Measurements from ENCODE around the gene STARD13.

Gene STARD13

GRCh38 chr13:33186861-33187291 lies 98.7 kb downstream of the STARD13 start:
- H3K27ac ChIP-seq (replicated peaks), result no peak overlapping the region
- no peak overlapping the region for H3K4me3 ChIP-seq (replicated peaks; ENCODE audit: insufficient read depth, low read length)
- TF ChIP-seq REST (IDR thresholded peaks at IDR 0.05; ENCODE audit: insufficient replicate concordance, low read depth) (no peak), GABPA (IDR thresholded peaks at IDR 0.05; ENCODE audit: low read depth) (0 out of 2 replicates have a peak, but pooled peaks have one; percentile 27), POLR2AphosphoS5 (IDR thresholded peaks at IDR 0.05; ENCODE audit: low read depth) (no peak), CTCF (IDR thresholded peaks at IDR 0.05; ENCODE audit: insufficient read depth, low read length) (no peak), SPI1 (IDR thresholded peaks at IDR 0.05; ENCODE audit: borderline replicate concordance, low read depth) (0 out of 2 replicates have a peak, but pooled peaks have one; percentile 33)
- peak; percentile 14 to 15 for DNase-seq (ENCODE audit: low read depth in 1 of 2, low spot score in 1 of 2)
- no peaks in the 10 kb centered on the region for H3K27me3 ChIP-seq (ENCODE audit: insufficient read depth, poor library complexity, severe bottlenecking)

- no peak for DNase-seq (ENCODE audit: low read depth in 1 of 2, low spot score in 1 of 2)
- Histone ChIP-seq H3K27me3 (ENCODE audit: insufficient read depth, poor library complexity, severe bottlenecking) (no peaks in the 10 kb centered on the region), H3K27ac (replicated peaks) (no peak overlapping the region), H3K4me3 (replicated peaks; ENCODE audit: insufficient read depth, low read length) (no peak overlapping the region)
- TF ChIP-seq REST (IDR thresholded peaks at IDR 0.05; ENCODE audit: insufficient replicate concordance, low read depth) (no peak), GABPA (IDR thresholded peaks at IDR 0.05; ENCODE audit: low read depth) (no peak), CTCF (IDR thresholded peaks at IDR 0.05; ENCODE audit: insufficient read depth, low read length) (no peak), SPI1 (IDR thresholded peaks at IDR 0.05; ENCODE audit: borderline replicate concordance, low read depth) (no peak), POLR2AphosphoS5 (IDR thresholded peaks at IDR 0.05; ENCODE audit: low read depth) (no peak)
Measured at GRCh38 chr13:33185853-33186252, 99.7 kb downstream of the STARD13 start.

GRCh38 chr13:33184530-33184929 lies 101.0 kb downstream of the STARD13 start:
- no peak for DNase-seq (ENCODE audit: low read depth in 1 of 2, low spot score in 1 of 2)
- TF ChIP-seq CTCF (IDR thresholded peaks at IDR 0.05; ENCODE audit: insufficient read depth, low read length), result no peak
- no peak for TF ChIP-seq REST (IDR thresholded peaks at IDR 0.05; ENCODE audit: insufficient replicate concordance, low read depth)
- Histone ChIP-seq H3K27ac (replicated peaks) (no peak overlapping the region), H3K4me3 (replicated peaks; ENCODE audit: insufficient read depth, low read length) (no peak overlapping the region), H3K27me3 (ENCODE audit: insufficient read depth, poor library complexity, severe bottlenecking) (no peaks in the 10 kb centered on the region)
